Measurements from ENCODE around the gene LIN28B.

LIN28B gene

DNA sequence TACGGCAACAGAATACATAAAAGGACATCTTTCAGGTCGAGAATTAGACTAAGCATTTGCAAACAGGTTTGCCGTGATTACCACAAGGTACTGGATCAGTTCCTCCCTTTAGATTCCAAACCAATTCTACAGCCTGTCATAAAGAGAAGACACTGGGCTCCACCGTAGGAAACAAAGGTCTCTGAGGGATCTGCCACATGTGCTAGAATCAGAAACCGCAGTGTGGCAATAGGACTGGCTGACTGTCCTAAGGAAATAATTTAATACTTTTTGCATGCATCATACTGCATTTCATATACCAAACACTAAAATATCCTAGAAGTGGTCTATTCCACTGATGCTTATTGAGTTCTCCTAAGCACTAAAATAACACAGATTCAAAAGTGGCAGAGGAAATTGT is 163.7 kb downstream of the LIN28B start:
- DNase-seq, result no peak

DNA sequence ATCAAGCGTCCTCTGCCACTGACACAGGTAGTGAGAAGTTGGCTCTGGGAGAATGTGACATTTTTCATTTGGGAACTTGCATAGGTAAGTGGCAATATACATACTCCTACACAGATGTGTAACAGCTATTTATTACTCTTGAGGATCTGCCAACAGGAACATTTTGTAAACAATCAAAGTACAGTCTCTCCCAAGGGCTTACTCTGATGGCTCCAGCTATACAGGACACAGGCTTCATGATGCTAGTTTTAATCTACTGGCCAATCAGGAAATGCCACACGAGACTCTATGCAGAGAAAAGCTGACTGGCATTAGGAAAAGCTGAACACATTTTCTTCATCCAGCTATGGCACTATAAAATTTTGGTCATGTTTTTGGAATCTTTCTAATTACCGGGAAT is 165.1 kb downstream of the LIN28B start:
- no peak for DNase-seq

DNA sequence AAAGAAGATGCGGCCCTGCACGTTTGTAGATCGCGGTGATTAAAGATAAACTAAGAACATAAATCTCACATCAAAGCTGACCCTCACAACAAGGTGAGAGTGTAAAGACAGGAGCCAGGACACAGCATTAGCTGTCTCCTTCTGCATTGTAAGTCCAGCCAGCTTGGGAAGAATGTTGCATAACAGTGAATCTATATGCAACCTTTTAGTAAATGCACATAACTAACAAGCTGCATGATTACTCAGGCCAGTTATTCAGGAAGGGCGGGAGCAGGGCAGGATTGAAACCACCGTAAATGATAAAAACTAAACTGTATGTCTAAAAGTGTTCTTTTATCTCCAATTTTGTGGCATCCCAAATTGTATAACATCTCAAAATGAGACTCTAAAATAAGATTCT is 165.8 kb downstream of the LIN28B start:
- DNase-seq, result no peak
